H9 (cell line): ENCODE measurements around the gene ETV7. TPM values are rescaled to one million over a fixed set of nuclear protein-coding genes. Genes with fewer than 3 reads are reported as not detected.

Source experiments
- DNase-seq: peaks from one replicate; pipeline ENCODE4 v3.0.0-alpha.2; 2017
- H2AFZ ChIP-seq: one replicate; pipeline ENCODE4 v1.6.1; 2013; ENCODE audit warnings: mild to moderate bottlenecking, low read length, control low read depth, moderate library complexity
- H2AK5ac ChIP-seq: 2 replicates; pipeline ENCODE4 v1.6.1; 2013; ENCODE audit warnings: low read length, control low read depth, mixed read lengths; ENCODE audit not compliant: insufficient read length
- H2BK120ac ChIP-seq: one replicate; pipeline ENCODE4 v1.6.1; 2013; ENCODE audit warnings: low read depth, mild to moderate bottlenecking, low read length, control low read depth, inconsistent platforms; ENCODE audit not compliant: poor library complexity, severe bottlenecking
- H2BK12ac ChIP-seq: 2 replicates; pipeline ENCODE4 v1.6.1; 2013; ENCODE audit warnings: low read length, control low read depth, mixed read lengths, low read depth; ENCODE audit not compliant: insufficient read length
- H2BK15ac ChIP-seq: 2 replicates; pipeline ENCODE4 v1.6.1; 2013; ENCODE audit warnings: low read depth, low read length, control low read depth
- H2BK20ac ChIP-seq: one replicate; pipeline ENCODE4 v1.6.1; 2013; ENCODE audit warnings: low read depth, mild to moderate bottlenecking, low read length, control low read depth, inconsistent platforms; ENCODE audit not compliant: poor library complexity, severe bottlenecking
- H2BK5ac ChIP-seq: 2 replicates; pipeline ENCODE4 v1.6.1; 2013; ENCODE audit warnings: low read length, control low read depth, mixed read lengths; ENCODE audit not compliant: insufficient read length
- H3K14ac ChIP-seq: 2 replicates; pipeline ENCODE4 v1.6.1; 2013; ENCODE audit warnings: low read length, control low read depth; ENCODE audit not compliant: insufficient read depth
- H3K18ac ChIP-seq: 2 replicates; pipeline ENCODE4 v1.6.1; 2013; ENCODE audit warnings: low read depth, mild to moderate bottlenecking, mixed read lengths, low read length, control low read depth; ENCODE audit not compliant: insufficient read length
- H3K23ac ChIP-seq: 2 replicates; pipeline ENCODE4 v1.6.1; 2013; ENCODE audit warnings: low read length, control low read depth, mixed read lengths, low read depth; ENCODE audit not compliant: insufficient read length
- H3K23me2 ChIP-seq: 2 replicates; pipeline ENCODE4 v1.6.1; 2013; ENCODE audit warnings: low read depth, mild to moderate bottlenecking, mixed read lengths, low read length, control low read depth; ENCODE audit not compliant: insufficient read length, poor library complexity, severe bottlenecking
- H3K27ac ChIP-seq: 2 replicates; pipeline ENCODE4 v1.5.1; 2013; ENCODE audit warnings: low read length, control low read depth, mixed read lengths, low read depth; ENCODE audit not compliant: insufficient read length
- H3K27me3 ChIP-seq: 2 replicates; pipeline ENCODE4 v1.6.1; 2013; ENCODE audit warnings: low read length, control low read depth, inconsistent platforms; ENCODE audit not compliant: insufficient read depth
- H3K4ac ChIP-seq: 2 replicates; pipeline ENCODE4 v1.6.1; 2013; ENCODE audit warnings: low read depth, mild to moderate bottlenecking, control low read depth, inconsistent platforms, low read length, moderate library complexity
- H3K4me1 ChIP-seq: 2 replicates; pipeline ENCODE4 v1.6.1; 2013; ENCODE audit warnings: low read length, control low read depth, inconsistent platforms; ENCODE audit not compliant: insufficient read depth
- H3K4me2 ChIP-seq: 2 replicates; pipeline ENCODE4 v1.6.1; 2013; ENCODE audit warnings: low read length, control low read depth, mixed read lengths; ENCODE audit not compliant: insufficient read length, insufficient read depth
- H3K56ac ChIP-seq: 2 replicates; pipeline ENCODE4 v1.6.1; 2013; ENCODE audit warnings: low read depth, mild to moderate bottlenecking, mixed read lengths, low read length, control low read depth; ENCODE audit not compliant: insufficient read length
- H3K79me1 ChIP-seq: 2 replicates; pipeline ENCODE4 v1.6.1; 2013; ENCODE audit warnings: low read depth, mild to moderate bottlenecking, moderate library complexity, low read length, control low read depth, inconsistent platforms; ENCODE audit not compliant: insufficient read depth, poor library complexity, severe bottlenecking
- H3K79me2 ChIP-seq: 2 replicates; pipeline ENCODE4 v1.6.1; 2013; ENCODE audit warnings: low read length, control low read depth, inconsistent platforms; ENCODE audit not compliant: insufficient read depth
- H3K9ac ChIP-seq: 2 replicates; pipeline ENCODE4 v1.6.1; 2013; ENCODE audit warnings: low read length, control low read depth, mixed read lengths; ENCODE audit not compliant: insufficient read length; ENCODE audit errors: extremely low read depth
- H3K9me3 ChIP-seq: one replicate; pipeline ENCODE4 v1.6.1; 2013; ENCODE audit warnings: low read depth, low read length, inconsistent platforms; ENCODE audit not compliant: control insufficient read depth
- H3T11ph ChIP-seq: one replicate; pipeline ENCODE4 v1.6.1; 2013; ENCODE audit warnings: mild to moderate bottlenecking, low read length, control low read depth, inconsistent platforms
- H4K20me1 ChIP-seq: one replicate; pipeline ENCODE4 v1.6.1; 2013; ENCODE audit not compliant: control insufficient read depth, insufficient read length, insufficient read depth
- H4K5ac ChIP-seq: 2 replicates; pipeline ENCODE4 v1.6.1; 2013; ENCODE audit warnings: low read depth, mild to moderate bottlenecking, mixed read lengths, low read length, control low read depth; ENCODE audit not compliant: insufficient read length
- H4K8ac ChIP-seq: replicated peaks from 2 replicates; pipeline ENCODE4 v1.6.1; 2013; ENCODE audit warnings: low read length, control low read depth, mixed read lengths, low read depth; ENCODE audit not compliant: insufficient read length
- H4K91ac ChIP-seq: 2 replicates; pipeline ENCODE4 v1.6.1; 2013; ENCODE audit warnings: low read depth, mild to moderate bottlenecking, moderate library complexity, mixed read lengths, low read length, control low read depth; ENCODE audit not compliant: insufficient read length
- H3K27ac Mint-ChIP-seq, 3 experiments: 2 replicates in 2 of 3; 3 replicates in 1 of 3; pipeline ENCODE4 v1.8.0; 2020 to 2021; ENCODE audit warnings: mixed read lengths in 3 of 3, mild to moderate bottlenecking in 1 of 3, moderate library complexity in 1 of 3
- H3K27me3 Mint-ChIP-seq: 2 replicates; pipeline ENCODE4 v1.8.0; 2021; ENCODE audit warnings: low read depth, mild to moderate bottlenecking, moderate library complexity, mixed read lengths
- H3K36me3 Mint-ChIP-seq, 3 experiments: 2 replicates in 2 of 3; 3 replicates in 1 of 3; pipeline ENCODE4 v1.8.0; 2020 to 2021; ENCODE audit warnings: low read depth in 3 of 3, mixed read lengths in 3 of 3; ENCODE audit not compliant: insufficient read depth in 1 of 3
- H3K4me1 Mint-ChIP-seq, 2 experiments: 2 replicates each; pipeline ENCODE4 v1.8.0; 2020; ENCODE audit warnings: mixed read lengths in 2 of 2
- H3K4me3 Mint-ChIP-seq, 2 experiments: 2 replicates in 1 of 2; 3 replicates in 1 of 2; pipeline ENCODE4 v1.8.0; 2020 to 2021; ENCODE audit warnings: mild to moderate bottlenecking in 2 of 2, mixed read lengths in 2 of 2, moderate library complexity in 1 of 2
- H3K9me3 Mint-ChIP-seq, 2 experiments: 2 replicates in 1 of 2; 3 replicates in 1 of 2; pipeline ENCODE4 v1.8.0; 2020; ENCODE audit warnings: mild to moderate bottlenecking in 2 of 2, mixed read lengths in 2 of 2, moderate library complexity in 1 of 2
- CTCF ChIP-seq: fragments of 200-600 bp; sonication (generic); conservative IDR thresholded peaks from 3 replicates; pipeline ENCODE4 v1.8.0; 2021; ENCODE audit warnings: antibody characterized with exemption, mild to moderate bottlenecking
- WGBS: extraction: QIAGEN DNeasy Blood & Tissue Kit; methylation state at CpG from one replicate; pipeline ENCODE4 v1.1.7; 2013; ENCODE audit warnings: missing lambda C conversion rate, low lambda C conversion rate, mixed read lengths; ENCODE audit not compliant: insufficient read length; ENCODE audit errors: extremely low coverage; 5-methylcytosine and 5-hydroxymethylcytosine counted together
- total RNA-seq: library from RNA; stranded (reverse); gene quantifications from 2 replicates; pipeline ENCODE4 v1.2.1, GENCODE V29; 2021

ETV7 gene
- total RNA-seq, 1 experiment from 2014 or later = 0.92 TPM

GRCh38 chr6:36355819-36356218 lies 31.6 kb downstream of the ETV7 start:
- Mint-ChIP-seq H3K9me3 (peaks cover 2 to 3% of the 10 kb centered on the region in 2 experiments; a peak in 2 of 5 replicates), H3K27ac (no peak overlapping the region), H3K36me3 (peaks cover 0 to 2% (median 0%) of the 10 kb centered on the region in 3 experiments; a peak in 2 of 7 replicates), H3K4me3 (no peak overlapping the region), H3K27me3 (peaks cover under 1% of the 10 kb centered on the region; the same call in 1 of the 2 replicates), H3K4me1 (no peaks in the 10 kb centered on the region)
- Histone ChIP-seq H3K79me1 (no peaks in the 10 kb centered on the region), H3K23me2 (no peaks in the 10 kb centered on the region), H3K18ac (no peak overlapping the region), H2BK15ac (no peak overlapping the region), H3K14ac (no peak overlapping the region), H4K8ac (no peak overlapping the region), H3K23ac (no peak overlapping the region), H2AFZ (no peak overlapping the region), H3K27me3 (no peaks in the 10 kb centered on the region), H3K27ac (no peak overlapping the region), H4K91ac (no peak overlapping the region), H4K20me1 (no peaks in the 10 kb centered on the region), H4K5ac (no peak overlapping the region), H3K9me3 (no peaks in the 10 kb centered on the region), H2BK20ac (no peak overlapping the region), H2AK5ac (no peak overlapping the region), H2BK5ac (no peak overlapping the region), H3K4ac (no peak overlapping the region), H3K4me1 (0 out of 2 replicates have a peak, but pooled peaks cover 1% of the 10 kb centered on the region), H3K56ac (no peak overlapping the region), H2BK120ac (no peak overlapping the region), H2BK12ac (no peak overlapping the region), H3T11ph (no peak overlapping the region), H3K9ac (no peak overlapping the region), H3K4me2 (no peak overlapping the region), H3K79me2 (no peaks in the 10 kb centered on the region)
- no CpG with 5 or more reads among the region's 4 CpGs for WGBS
- no peak for TF ChIP-seq CTCF
- DNase-seq = no peak
